Fibroblast of villous mesenchyme (primary cell): ENCODE data around the gene GOLGA7B. TPM values are rescaled to one million over a fixed set of nuclear protein-coding genes. Genes with fewer than 3 reads are reported as not detected.
A peak's percentile ranks its signal among the peaks of the same experiment; 100 is the strongest.
"Not testable (repeated sequence)": the region's sequence is repeated elsewhere in the genome, so short reads cannot be mapped to it uniquely, and the experiment has no call there.

Experiments used
- DNase-seq: peaks from one replicate; pipeline ENCODE4 v3.0.0-alpha.2; 2010; ENCODE audit warnings: low read depth
- H3K4me3 ChIP-seq: 2 replicates; pipeline ENCODE4 v1.5.1; 2011; ENCODE audit warnings: low read depth, mild to moderate bottlenecking, low read length
- CTCF ChIP-seq: IDR thresholded peaks from 2 replicates; pipeline ENCODE4 v1.5.1; 2012; ENCODE audit warnings: low read depth, mild to moderate bottlenecking, low read length; ENCODE audit not compliant: insufficient read depth
- total RNA-seq: library from RNA; depleted of rRNA; stranded (reverse); fragments of >200 nt; gene quantifications from 2 replicates; pipeline ENCODE4 v1.2.3, GENCODE V29; 2012

Gene GOLGA7B
- total RNA-seq, 1 donor = under 0.01 TPM

GRCh38 chr10:97843281-97843671 lies 6.4 kb upstream of the GOLGA7B start:
- TF ChIP-seq CTCF = no peak

GRCh38 chr10:97843972-97844371 lies 5.7 kb upstream of the GOLGA7B start:
- DNase-seq, H3K4me3 ChIP-seq: not testable (repeated sequence)

More at GRCh38 chr10:97843281-97843671, 6.4 kb upstream of the GOLGA7B start:
- no peak for DNase-seq
- no peak overlapping the region for H3K4me3 ChIP-seq

- no peak for DNase-seq
- TF ChIP-seq CTCF = no peak
- no peak overlapping the region for H3K4me3 ChIP-seq
Observed at GRCh38 chr10:97844678-97845077, 5.0 kb upstream of the GOLGA7B start.

- peak overlapping the region; percentile 34 for H3K4me3 ChIP-seq
- TF ChIP-seq CTCF = no peak
- DNase-seq = no peak
Observed at GRCh38 chr10:97849103-97849686, 448 bp upstream of the GOLGA7B start.

- DNase-seq = no peak
- no peak overlapping the region for H3K4me3 ChIP-seq
- no peak for TF ChIP-seq CTCF
Observed at GRCh38 chr10:97850446-97850845, 803 bp downstream of the GOLGA7B start.

- no peak overlapping the region for H3K4me3 ChIP-seq
- TF ChIP-seq CTCF = no peak
- no peak for DNase-seq
Observed at GRCh38 chr10:97851341-97852001, 1.8 kb downstream of the GOLGA7B start.

GRCh38 chr10:97852277-97852676 lies 2.6 kb downstream of the GOLGA7B start:
- DNase-seq = no peak
- no peak for TF ChIP-seq CTCF
- no peak overlapping the region for H3K4me3 ChIP-seq
